OCI-LY7 (cell line): ENCODE data around the gene GRHL3.

Source experiments
- EZH2phosphoT487 ChIP-seq: fragments of 200-600 bp; sonication (generic); IDR thresholded peaks from 2 replicates; pipeline ENCODE4 v1.6.1; 2018; ENCODE audit warnings: low read depth, borderline replicate concordance, mild to moderate bottlenecking, mixed run types, antibody characterized with exemption, low read length, moderate library complexity, mixed read lengths
- TF ChIP-seq, protein P1 (sequence below): fragments of 200-600 bp; sonication (generic); conservative IDR thresholded peaks from 2 replicates; pipeline ENCODE4 v1.5.1; 2014; ENCODE audit warnings: mild to moderate bottlenecking, antibody characterized with exemption, low read length, moderate library complexity, mixed read lengths

- TF ChIP-seq, protein P1, sequence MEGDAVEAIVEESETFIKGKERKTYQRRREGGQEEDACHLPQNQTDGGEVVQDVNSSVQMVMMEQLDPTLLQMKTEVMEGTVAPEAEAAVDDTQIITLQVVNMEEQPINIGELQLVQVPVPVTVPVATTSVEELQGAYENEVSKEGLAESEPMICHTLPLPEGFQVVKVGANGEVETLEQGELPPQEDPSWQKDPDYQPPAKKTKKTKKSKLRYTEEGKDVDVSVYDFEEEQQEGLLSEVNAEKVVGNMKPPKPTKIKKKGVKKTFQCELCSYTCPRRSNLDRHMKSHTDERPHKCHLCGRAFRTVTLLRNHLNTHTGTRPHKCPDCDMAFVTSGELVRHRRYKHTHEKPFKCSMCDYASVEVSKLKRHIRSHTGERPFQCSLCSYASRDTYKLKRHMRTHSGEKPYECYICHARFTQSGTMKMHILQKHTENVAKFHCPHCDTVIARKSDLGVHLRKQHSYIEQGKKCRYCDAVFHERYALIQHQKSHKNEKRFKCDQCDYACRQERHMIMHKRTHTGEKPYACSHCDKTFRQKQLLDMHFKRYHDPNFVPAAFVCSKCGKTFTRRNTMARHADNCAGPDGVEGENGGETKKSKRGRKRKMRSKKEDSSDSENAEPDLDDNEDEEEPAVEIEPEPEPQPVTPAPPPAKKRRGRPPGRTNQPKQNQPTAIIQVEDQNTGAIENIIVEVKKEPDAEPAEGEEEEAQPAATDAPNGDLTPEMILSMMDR = no peak
- TF ChIP-seq EZH2phosphoT487 = no peak
Observed at GRCh38 chr1:24329797-24330543, 10.8 kb downstream of the GRHL3 start.
